ENCODE results near the gene OBSCN.

GRCh38 chr1:228373681-228374571, 166.1 kb downstream of the OBSCN start:
- TF ChIP-seq CTCF (IDR thresholded peaks at IDR 0.05) (no peak), POLR2A (IDR thresholded peaks at IDR 0.05) (no peak)

All from sigmoid colon (tissue), 3 donors.